ENCODE measurements around the gene FARP1. TPM values are rescaled to one million over a fixed set of nuclear protein-coding genes. Genes with fewer than 3 reads are reported as not detected.

Gene FARP1
- total RNA-seq, 4 donors from 2014 or later, result 1.5 to 10.3 (median 6.4) TPM

- WGBS, 2 donors, result 77 to 79% methylated on average over 2 of the region's 2 CpGs
- Histone ChIP-seq H3K4me3 (no peak overlapping the region), H3K4me1 (peaks cover 0 to 6% (median 0%) of the 10 kb centered on the region in 3 donors), H3K27ac (no peak overlapping the region), H3K36me3 (no peaks in the 10 kb centered on the region), H3K27me3 (no peaks in the 10 kb centered on the region), H3K9me3 (no peaks in the 10 kb centered on the region)
- TF ChIP-seq POLR2A (IDR thresholded peaks at IDR 0.05) (no peak), CTCF (IDR thresholded peaks at IDR 0.05) (no peak)
- intact Hi-C loops (cut with DNase I), result no loop called here
- DNase-seq, result no peak
Observed at GRCh38 chr13:98364179-98364578, 221.3 kb downstream of the FARP1 start.

DNA sequence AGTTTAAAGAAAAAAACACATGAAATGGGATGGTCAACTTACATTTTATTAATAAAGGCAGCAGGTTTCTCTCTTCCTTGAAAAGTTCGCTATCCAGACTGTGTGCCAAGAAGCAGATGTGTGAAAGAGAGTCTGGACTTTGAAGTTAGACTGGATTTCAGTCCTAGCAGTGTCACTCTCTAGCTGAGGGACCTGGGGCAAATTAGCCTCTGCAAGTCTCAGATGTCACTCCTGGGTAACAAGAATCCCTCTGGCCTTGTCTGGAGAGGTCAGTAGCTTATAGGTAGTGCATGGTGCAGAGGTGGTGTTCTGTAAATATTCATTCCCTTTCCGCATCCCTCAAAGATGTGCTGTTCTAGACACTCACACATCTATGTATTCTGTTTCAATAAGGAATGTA lies 221.8 kb downstream of the FARP1 start:
- H3K27me3 ChIP-seq, result no peaks in the 10 kb centered on the region
- 93% methylated on average over 2 of the region's 2 CpGs for WGBS, 2 donors
- no peak for DNase-seq
- peaks cover 0 to 6% (median 0%) of the 10 kb centered on the region in 3 donors for H3K4me1 ChIP-seq
- H3K36me3 ChIP-seq, result no peaks in the 10 kb centered on the region
- H3K27ac ChIP-seq, result no peak overlapping the region
- TF ChIP-seq CTCF (IDR thresholded peaks at IDR 0.05), result no peak
- no peak for TF ChIP-seq POLR2A (IDR thresholded peaks at IDR 0.05)
- no peak overlapping the region for H3K4me3 ChIP-seq
- intact Hi-C loops (cut with DNase I), result no loop called here
- H3K9me3 ChIP-seq, result no peaks in the 10 kb centered on the region

- intact Hi-C loops (cut with DNase I), result no loop called here
- DNase-seq, result no peak
- Histone ChIP-seq H3K4me1 (peaks cover 0 to 6% (median 0%) of the 10 kb centered on the region in 3 donors), H3K9me3 (no peaks in the 10 kb centered on the region), H3K27ac (no peak overlapping the region), H3K36me3 (no peaks in the 10 kb centered on the region), H3K27me3 (no peaks in the 10 kb centered on the region), H3K4me3 (no peak overlapping the region)
- TF ChIP-seq POLR2A (IDR thresholded peaks at IDR 0.05), result no peak
- no peak for TF ChIP-seq CTCF (IDR thresholded peaks at IDR 0.05)
- WGBS, 2 donors, result 37 to 45% methylated on average over 3 of the region's 3 CpGs
Observed at GRCh38 chr13:98365302-98365701, 222.4 kb downstream of the FARP1 start.

DNA sequence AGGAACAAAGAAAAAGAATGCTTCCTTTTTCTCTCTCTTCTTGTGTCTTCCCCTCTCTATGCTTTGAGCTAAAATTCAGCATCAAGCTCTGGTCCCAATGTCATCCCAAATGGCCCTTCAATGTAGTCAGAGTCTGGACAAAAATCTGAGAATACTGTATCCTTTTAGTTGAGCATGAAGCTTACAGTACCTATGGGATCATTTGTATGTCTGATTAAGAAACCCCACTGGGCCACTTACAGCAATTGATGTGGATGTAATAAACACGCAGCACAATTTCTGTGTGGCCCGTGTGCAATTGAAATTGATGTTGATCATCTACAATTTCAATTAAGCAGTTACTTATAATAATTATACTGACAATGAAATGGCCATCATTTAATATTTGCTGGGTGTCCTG lies 223.1 kb downstream of the FARP1 start:
- no peak for DNase-seq
- Histone ChIP-seq H3K4me3 (no peak overlapping the region), H3K27ac (no peak overlapping the region), H3K4me1 (peaks cover 0 to 11% (median 3%) of the 10 kb centered on the region in 3 donors), H3K27me3 (no peaks in the 10 kb centered on the region), H3K36me3 (no peaks in the 10 kb centered on the region), H3K9me3 (no peaks in the 10 kb centered on the region)
- intact Hi-C loops (cut with DNase I), result no loop called here
- no peak for TF ChIP-seq POLR2A (IDR thresholded peaks at IDR 0.05)
- no peak for TF ChIP-seq CTCF (IDR thresholded peaks at IDR 0.05)
- WGBS, 2 donors, result 80 to 92% methylated on average over 2 of the region's 2 CpGs

DNA sequence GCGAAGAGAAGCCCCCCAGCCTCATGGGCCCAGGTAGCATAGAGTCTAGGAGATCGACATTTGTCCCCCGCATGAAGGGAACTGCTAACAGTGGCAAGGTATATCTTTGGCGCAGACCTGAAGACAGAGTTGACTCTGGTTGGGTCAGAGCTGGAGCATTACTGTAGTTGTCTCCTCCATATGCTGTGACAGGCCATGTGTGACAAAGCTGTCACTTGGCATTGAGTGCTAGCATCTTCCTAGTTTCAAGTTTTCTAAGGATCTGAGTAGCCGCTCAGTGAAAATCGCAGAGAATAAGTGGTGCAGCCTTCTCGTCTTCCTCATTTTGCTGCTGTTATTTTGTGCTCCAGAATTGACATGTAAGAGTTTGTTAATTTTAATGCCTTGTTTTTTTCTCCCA lies 223.5 kb downstream of the FARP1 start:
- TF ChIP-seq POLR2A (IDR thresholded peaks at IDR 0.05) (no peak), CTCF (IDR thresholded peaks at IDR 0.05) (no peak)
- Histone ChIP-seq H3K4me1 (peaks cover 0 to 14% (median 3%) of the 10 kb centered on the region in 3 donors), H3K27me3 (no peaks in the 10 kb centered on the region), H3K4me3 (no peak overlapping the region), H3K36me3 (no peaks in the 10 kb centered on the region), H3K27ac (no peak overlapping the region), H3K9me3 (no peaks in the 10 kb centered on the region)
- DNase-seq, result no peak
- intact Hi-C loops (cut with DNase I), result no loop called here
- WGBS, 2 donors, result 90 to 91% methylated on average over 7 of the region's 7 CpGs
